Smooth muscle cell (in vitro differentiated cells): ENCODE results near the gene FAM107B. TPM values are rescaled to one million over a fixed set of nuclear protein-coding genes. Genes with fewer than 3 reads are reported as not detected.

Source experiments
- DNase-seq: peaks from one replicate; lab custom pipeline; 2025; ENCODE audit not compliant: unreplicated experiment; lab: John Stamatoyannopoulos, UW
- H2AFZ ChIP-seq: fragments of 200-600 bp; sonication (generic); 2 replicates; pipeline ENCODE4 v1.6.0; 2016; ENCODE audit warnings: antibody characterized with exemption, low read depth, mild to moderate bottlenecking
- H3F3A ChIP-seq: fragments of 200-600 bp; sonication (generic); 2 replicates; pipeline ENCODE4 v1.6.0; 2017; ENCODE audit warnings: antibody characterized with exemption, low read depth
- H3K27ac ChIP-seq: fragments of 200-600 bp; sonication (generic); 2 replicates; pipeline ENCODE4 v1.5.1; 2016; ENCODE audit warnings: low read depth, mild to moderate bottlenecking
- H3K27me3 ChIP-seq: fragments of 200-600 bp; sonication (generic); 2 replicates; pipeline ENCODE4 v1.6.1; 2016; ENCODE audit warnings: low read depth, mild to moderate bottlenecking
- H3K36me3 ChIP-seq: fragments of 200-600 bp; sonication (generic); 2 replicates; pipeline ENCODE4 v1.5.1; 2016; ENCODE audit warnings: low read depth
- H3K4me1 ChIP-seq: fragments of 200-600 bp; sonication (generic); 2 replicates; pipeline ENCODE4 v1.5.1; 2016; ENCODE audit warnings: low read depth
- H3K4me2 ChIP-seq: fragments of 200-600 bp; sonication (generic); 2 replicates; pipeline ENCODE4 v1.6.0; 2016; ENCODE audit warnings: mild to moderate bottlenecking
- H3K4me3 ChIP-seq: fragments of 200-600 bp; sonication (generic); 2 replicates; pipeline ENCODE4 v1.5.1; 2016; ENCODE audit warnings: mild to moderate bottlenecking
- H3K79me2 ChIP-seq: fragments of 200-600 bp; sonication (generic); 2 replicates; pipeline ENCODE4 v1.6.0; 2016; ENCODE audit warnings: low read depth, mild to moderate bottlenecking
- H3K9ac ChIP-seq: fragments of 200-600 bp; sonication (generic); 2 replicates; pipeline ENCODE4 v1.6.0; 2016; ENCODE audit warnings: low read depth
- H3K9me3 ChIP-seq: fragments of 200-600 bp; sonication (generic); replicated peaks from 2 replicates; pipeline ENCODE4 v1.5.1; 2016; ENCODE audit warnings: low read depth
- H4K20me1 ChIP-seq: fragments of 200-600 bp; sonication (generic); 2 replicates; pipeline ENCODE4 v1.6.0; 2016; ENCODE audit warnings: low read depth
- WGBS: methylation state at CpG from one replicate; pipeline ENCODE4 v1.1.7; 2016; ENCODE audit warnings: low lambda C conversion rate; 5-methylcytosine and 5-hydroxymethylcytosine counted together
- polyA plus RNA-seq: library from polyadenylated mRNA; unstranded; fragments of >200 nt; fragmentation: Nextera tagmentation; extraction: Ambion mirVana; gene quantifications from 2 replicates; pipeline ENCODE4 v1.2.1, GENCODE V29; 2016
- total RNA-seq: library from RNA; depleted of rRNA; stranded (reverse); fragments of >200 nt; gene quantifications from 2 replicates; pipeline ENCODE4 v1.2.3, GENCODE V29; 2014
- TF ChIP-seq, protein P1 (sequence below): fragments of 200-600 bp; sonication (generic); IDR thresholded peaks from 2 replicates; pipeline ENCODE4 v1.5.1; 2017; ENCODE audit warnings: borderline replicate concordance, mild to moderate bottlenecking, antibody characterized with exemption; ENCODE audit not compliant: insufficient read depth, poor library complexity, severe bottlenecking

The FAM107B gene
- total and polyA plus RNA-seq, 2 experiments from 2014 or later, result 8.7 to 9.0 TPM

- WGBS, result 95% methylated on average over 1 of the region's 1 CpG
- H3K79me2 ChIP-seq, result peaks cover 20% of the 10 kb centered on the region
- H4K20me1 ChIP-seq, result peaks cover 61% of the 10 kb centered on the region
- no peaks in the 10 kb centered on the region for H3K9me3 ChIP-seq
- H3K27me3 ChIP-seq, result no peaks in the 10 kb centered on the region
- no peak overlapping the region for H3K4me3 ChIP-seq
- TF ChIP-seq, protein P1, sequence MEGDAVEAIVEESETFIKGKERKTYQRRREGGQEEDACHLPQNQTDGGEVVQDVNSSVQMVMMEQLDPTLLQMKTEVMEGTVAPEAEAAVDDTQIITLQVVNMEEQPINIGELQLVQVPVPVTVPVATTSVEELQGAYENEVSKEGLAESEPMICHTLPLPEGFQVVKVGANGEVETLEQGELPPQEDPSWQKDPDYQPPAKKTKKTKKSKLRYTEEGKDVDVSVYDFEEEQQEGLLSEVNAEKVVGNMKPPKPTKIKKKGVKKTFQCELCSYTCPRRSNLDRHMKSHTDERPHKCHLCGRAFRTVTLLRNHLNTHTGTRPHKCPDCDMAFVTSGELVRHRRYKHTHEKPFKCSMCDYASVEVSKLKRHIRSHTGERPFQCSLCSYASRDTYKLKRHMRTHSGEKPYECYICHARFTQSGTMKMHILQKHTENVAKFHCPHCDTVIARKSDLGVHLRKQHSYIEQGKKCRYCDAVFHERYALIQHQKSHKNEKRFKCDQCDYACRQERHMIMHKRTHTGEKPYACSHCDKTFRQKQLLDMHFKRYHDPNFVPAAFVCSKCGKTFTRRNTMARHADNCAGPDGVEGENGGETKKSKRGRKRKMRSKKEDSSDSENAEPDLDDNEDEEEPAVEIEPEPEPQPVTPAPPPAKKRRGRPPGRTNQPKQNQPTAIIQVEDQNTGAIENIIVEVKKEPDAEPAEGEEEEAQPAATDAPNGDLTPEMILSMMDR, result no peak
- no peaks in the 10 kb centered on the region for H3K36me3 ChIP-seq
- no peak overlapping the region for H3K27ac ChIP-seq
- H3K4me2 ChIP-seq, result no peak overlapping the region
- no peak for DNase-seq
- no peaks in the 10 kb centered on the region for H3K4me1 ChIP-seq
- H3F3A ChIP-seq, result no peaks in the 10 kb centered on the region
- no peak overlapping the region for H2AFZ ChIP-seq
- no peak overlapping the region for H3K9ac ChIP-seq
Observed at GRCh38 chr10:14570800-14571199, 203.9 kb downstream of the FAM107B start.

DNA sequence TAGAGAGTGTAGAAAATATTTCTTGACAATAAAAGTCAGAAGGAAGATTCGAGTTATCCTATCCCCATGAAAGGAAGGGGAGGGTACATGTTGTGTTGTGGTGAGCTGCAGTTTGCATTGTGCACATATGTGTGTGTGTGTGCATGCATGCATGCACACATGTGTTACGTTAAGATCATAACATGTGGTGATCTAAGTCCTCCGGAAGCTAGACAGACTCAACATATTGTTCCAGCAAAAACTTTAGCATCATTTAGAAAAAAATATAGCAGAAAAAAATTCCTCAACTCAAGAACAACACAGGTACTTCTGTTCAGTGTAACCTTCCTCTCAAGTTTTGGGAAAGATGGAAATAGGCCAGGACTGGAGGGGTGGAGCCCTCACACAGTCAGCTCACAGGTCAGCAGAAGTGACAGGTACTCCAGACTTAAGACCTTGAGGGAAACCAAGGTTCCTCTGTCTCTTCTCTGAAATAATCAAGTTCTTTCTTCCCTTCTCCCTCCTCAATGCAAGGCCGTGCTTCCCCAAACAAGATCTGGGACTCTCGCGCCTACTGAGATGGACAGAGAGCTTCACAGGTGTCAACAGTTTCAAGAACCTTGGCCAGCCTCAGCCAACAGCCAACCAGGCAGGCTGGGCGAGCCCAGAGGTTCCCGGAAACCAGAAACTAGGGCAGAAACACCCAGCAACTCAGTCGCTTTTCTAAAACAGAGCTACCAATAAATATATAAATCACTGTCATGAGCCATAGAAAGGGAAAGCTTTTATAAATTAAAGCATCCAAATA, 205.2 kb downstream of the FAM107B start:
- Histone ChIP-seq H3K27ac (no peak overlapping the region), H3K79me2 (peaks cover 11% of the 10 kb centered on the region)

DNA sequence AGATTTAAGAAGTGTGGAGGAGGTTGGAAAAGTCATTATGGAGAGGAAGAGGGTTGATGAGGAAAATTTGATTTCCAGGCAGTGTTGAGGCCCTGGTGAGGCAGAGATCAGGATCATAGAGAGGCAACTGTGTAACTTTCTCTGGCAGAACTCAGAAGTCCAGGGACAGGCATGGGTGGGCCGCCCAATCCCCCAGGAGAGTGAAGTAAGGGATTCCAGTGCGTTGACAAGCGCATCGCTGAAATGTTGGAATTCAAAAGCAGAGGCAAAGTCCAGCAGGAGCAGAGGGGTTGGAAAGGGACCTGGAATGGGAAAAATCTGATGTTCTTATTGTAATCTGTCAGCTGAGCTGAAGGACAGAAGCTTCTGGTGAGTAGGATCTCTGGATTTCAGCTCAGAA, 207.3 kb downstream of the FAM107B start:
- Histone ChIP-seq H3K4me1 (no peaks in the 10 kb centered on the region), H3K79me2 (peaks cover 5% of the 10 kb centered on the region), H3K9me3 (no peaks in the 10 kb centered on the region), H3K4me2 (no peak overlapping the region), H3K36me3 (no peaks in the 10 kb centered on the region), H3F3A (peaks cover 3% of the 10 kb centered on the region), H3K4me3 (no peak overlapping the region), H3K27ac (no peak overlapping the region), H3K9ac (no peak overlapping the region), H4K20me1 (peaks cover 37% of the 10 kb centered on the region), H2AFZ (no peak overlapping the region), H3K27me3 (no peaks in the 10 kb centered on the region)
- TF ChIP-seq, protein P1, result no peak
- no peak for DNase-seq
- WGBS, result 100% methylated on average over 4 of the region's 4 CpGs

More for the DNA sequence above, 205.2 kb downstream of the FAM107B start:
- no peak for DNase-seq
- H3K4me3 ChIP-seq, result no peak overlapping the region
- 94% methylated on average over 9 of the region's 9 CpGs for WGBS
- TF ChIP-seq, protein P1, result no peak
- H3K9ac ChIP-seq, result no peak overlapping the region
- H3K9me3 ChIP-seq, result no peaks in the 10 kb centered on the region
- no peaks in the 10 kb centered on the region for H3K36me3 ChIP-seq
- no peak overlapping the region for H2AFZ ChIP-seq
- peaks cover 49% of the 10 kb centered on the region for H4K20me1 ChIP-seq
- H3K4me1 ChIP-seq, result no peaks in the 10 kb centered on the region
- no peaks in the 10 kb centered on the region for H3F3A ChIP-seq
- no peaks in the 10 kb centered on the region for H3K27me3 ChIP-seq
- H3K4me2 ChIP-seq, result no peak overlapping the region

DNA sequence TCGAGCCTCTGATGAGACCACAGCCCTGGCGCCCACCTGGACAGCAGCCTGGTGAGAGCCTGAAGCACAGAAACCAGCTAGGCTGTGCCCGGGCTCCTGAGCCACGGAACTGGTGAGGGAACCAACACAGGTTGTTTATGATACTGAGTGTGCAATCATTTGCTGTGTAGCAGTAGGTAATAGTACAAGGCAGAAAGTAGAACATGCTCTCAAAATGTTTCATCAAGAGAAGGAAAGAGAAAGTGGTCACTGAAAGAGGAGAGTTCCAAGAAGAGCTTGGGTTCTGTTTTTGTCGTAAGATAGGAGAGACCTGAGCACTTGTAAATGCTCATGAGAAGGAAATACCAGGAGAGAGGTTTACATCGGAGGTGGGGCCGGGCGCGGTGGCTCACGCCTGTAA, 208.2 kb downstream of the FAM107B start:
- Histone ChIP-seq H3K4me1 (no peaks in the 10 kb centered on the region), H3K79me2 (no peaks in the 10 kb centered on the region), H2AFZ (no peak overlapping the region), H3F3A (peaks cover 3% of the 10 kb centered on the region), H4K20me1 (peaks cover 38% of the 10 kb centered on the region), H3K9me3 (no peaks in the 10 kb centered on the region), H3K9ac (no peak overlapping the region), H3K36me3 (no peaks in the 10 kb centered on the region), H3K4me3 (no peak overlapping the region), H3K27me3 (no peaks in the 10 kb centered on the region), H3K4me2 (no peak overlapping the region), H3K27ac (no peak overlapping the region)
- TF ChIP-seq, protein P1, result no peak
- no peak for DNase-seq
- WGBS, result 95% methylated on average over 10 of the region's 10 CpGs
